Inflammatory macrophage treated with lipopolysaccharide for 4 hours (primary cell): ENCODE data around the gene HARS1.
"Not testable (repeated sequence)": the region's sequence is repeated elsewhere in the genome, so short reads cannot be mapped to it uniquely, and the experiment has no call there.

Source experiments
- DNase-seq: peaks from one replicate; pipeline ENCODE4 v3.0.0-alpha.2; 2020

Gene HARS1

DNA sequence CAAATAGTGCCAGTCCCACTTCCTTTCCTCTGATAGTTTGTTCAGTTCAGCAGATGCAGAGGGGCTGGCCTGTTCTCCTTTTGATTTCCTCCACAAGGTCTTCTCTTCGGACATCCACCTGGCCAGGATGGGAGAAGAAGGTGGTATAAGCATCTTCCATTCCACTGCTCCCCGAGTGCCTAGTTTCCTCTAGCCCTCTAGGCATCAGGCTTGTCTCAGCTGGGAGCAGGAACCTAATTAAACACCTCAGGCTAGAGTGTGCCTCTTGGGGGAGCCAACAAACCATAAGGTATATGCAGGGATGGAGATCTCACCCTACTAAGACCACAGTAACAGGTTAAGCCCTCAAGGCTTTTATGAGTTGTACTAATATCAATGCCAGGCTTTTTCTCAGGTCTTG is 17.0 kb downstream of the HARS1 start:
- no peak for DNase-seq

DNA sequence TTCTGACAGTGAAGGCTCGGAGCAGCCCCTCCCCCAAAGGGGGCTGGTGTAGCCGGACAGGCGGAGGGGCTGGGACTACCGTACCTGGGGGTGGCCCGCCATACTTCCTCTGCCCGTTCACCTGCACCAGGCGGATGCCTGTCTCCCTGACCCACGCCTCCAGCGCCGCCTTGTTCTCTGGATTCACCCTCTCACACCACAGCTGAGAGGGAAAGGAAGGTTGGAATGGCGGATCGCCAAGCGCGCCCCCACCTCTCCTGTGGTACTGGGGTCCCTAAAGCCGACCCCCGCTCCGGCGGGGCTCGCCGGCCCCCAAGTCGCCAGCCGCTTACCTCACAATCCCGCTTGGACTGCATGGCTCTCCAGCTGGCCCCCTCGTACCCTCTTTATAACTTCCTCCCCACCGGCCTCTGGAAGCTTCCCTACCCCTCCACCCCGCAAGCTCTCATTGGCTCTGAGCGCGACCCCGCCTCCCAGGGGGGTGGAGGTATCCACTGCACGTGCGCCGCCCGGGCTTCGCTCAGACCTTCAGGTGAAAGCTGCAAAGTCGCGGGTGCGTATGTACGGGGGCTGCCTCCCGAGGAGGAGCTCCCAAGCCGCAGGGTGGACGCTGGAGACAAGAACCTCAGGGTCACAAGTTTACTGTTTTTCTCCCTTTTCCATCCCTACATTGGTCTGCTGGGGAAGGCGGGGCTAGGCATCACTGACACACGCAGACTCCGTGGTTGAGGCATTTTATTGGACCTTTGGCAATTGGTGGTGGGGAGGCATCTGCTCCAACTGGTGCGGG is 17.8 kb downstream of the HARS1 start, which contains the start of gene DND1:
TSS of gene DND1 (minus strand) at position 390 of the 790 bp plus-strand sequence. CDS start at position 356, 34 bp downstream.
- DNase-seq, result no peak

DNA sequence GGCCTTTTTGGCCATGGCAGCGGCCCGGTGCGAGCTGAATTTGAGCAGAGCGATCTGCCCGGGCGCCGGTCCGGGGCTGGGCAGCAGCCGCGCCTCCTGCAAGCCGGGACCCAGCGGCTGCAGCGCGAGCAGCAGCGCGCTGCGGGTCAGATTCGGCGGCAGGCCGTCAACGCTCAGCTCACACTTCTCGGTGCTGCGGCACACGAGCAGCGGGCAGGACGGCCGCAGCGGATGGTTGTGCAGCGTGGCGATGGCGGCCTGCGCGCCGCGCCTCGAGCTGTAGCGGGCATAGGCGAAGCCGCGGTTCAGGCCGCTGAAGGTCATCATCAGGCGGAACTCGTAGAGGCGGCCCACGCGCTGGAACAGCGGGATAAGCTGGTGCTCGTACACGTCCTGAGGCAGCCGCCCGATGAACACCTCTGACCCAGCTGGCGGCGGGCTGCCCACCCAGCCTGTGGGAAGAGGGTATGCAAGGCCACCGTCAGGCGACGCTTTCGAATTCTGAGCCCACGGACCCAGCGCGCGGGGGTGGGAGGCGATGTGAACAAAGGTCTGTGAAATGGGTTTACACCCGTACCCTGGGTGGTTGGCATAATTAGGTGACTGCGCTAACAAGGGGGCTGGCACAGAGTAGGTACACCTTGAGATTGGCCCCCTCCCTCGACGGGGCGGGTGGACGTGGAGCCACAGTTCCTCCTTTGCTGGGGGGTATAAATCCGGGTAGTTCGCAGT is 18.5 kb downstream of the HARS1 start:
- peak; percentile 42 for DNase-seq

DNA sequence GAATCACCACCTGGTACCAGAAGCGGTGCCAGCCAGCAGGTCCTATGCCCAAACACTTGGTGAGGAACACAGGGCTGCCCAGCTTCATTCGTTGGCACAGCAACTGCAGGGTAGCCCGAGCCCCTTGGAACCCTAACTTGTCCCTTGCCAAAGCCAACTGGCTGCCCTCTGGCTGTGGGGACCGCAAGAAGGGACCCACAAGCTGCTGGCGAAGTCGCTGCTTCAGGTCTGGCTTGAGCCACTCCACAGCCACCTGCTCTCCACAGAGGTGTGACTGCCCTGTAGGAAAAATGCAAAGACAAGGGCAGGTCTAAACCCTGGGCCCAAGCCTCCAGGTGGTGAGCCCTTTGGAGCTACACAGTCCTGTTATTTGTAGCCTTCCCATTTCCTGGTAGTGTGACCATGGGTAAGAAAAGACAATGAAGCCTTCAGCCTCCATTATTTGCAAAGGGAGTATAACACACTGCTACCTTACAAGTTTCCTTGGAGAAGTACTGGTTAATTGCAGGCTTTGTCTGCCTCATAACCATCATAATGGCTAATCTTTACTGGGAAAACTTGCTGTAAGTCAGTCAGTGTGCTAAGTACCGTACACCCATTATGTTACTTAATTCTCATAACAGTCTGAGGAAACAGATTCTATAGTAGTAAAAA is 19.6 kb downstream of the HARS1 start:
- DNase-seq, result no peak

DNA sequence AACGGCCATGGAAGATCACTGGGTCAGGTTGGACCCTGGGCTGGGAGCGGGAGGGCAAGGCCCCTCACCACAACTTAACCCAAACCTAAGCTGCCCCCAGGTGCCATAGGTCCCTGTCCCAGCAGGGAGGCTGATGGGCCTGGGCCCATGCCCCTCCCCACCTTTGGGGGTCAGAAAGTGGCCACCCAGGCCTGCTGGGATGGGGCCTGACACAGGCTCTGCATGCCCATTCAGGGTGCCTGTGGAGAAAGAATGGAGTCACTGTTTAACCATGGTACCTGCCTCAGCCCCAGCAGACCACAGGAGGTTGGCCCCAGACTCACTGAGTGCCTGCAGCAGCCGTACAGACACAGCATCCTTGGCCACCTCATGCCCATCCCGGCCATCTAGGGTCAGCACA is 20.1 kb downstream of the HARS1 start:
- not testable (repeated sequence) for DNase-seq

DNA sequence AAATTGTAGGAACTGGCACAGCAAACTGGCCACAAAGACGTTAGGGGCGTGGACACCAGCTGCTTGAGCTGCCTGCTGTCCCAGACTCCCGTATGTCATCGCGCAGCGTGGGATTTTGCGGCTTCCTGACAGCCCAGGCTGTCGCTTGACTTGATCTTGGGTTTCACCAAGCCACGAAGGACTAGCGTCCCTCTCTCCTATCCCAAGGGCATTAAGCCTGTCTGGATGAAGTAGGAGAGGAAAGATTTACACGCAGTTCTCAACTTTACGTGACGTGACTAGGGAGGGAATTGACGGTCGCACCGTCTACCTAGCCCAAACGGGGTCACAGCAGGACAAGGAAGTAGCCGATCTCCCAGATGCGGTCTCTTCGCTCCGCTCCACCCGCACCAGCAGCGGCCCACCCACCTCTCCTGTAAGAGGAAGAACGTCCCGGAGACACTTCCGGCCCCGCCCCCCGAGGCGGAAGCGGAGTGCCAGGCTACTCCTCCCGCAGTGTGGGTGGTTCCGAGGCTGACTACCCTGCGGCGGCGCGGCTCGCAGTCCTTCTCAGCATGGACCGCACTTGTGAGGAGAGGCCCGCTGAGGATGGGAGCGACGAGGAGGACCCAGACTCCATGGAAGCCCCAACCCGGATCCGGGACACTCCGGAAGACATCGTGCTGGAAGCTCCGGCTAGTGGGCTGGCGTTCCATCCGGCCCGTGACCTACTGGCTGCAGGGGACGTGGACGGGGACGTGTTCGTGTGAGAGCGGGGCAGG is 26.6 kb downstream of the HARS1 start, which contains the start of gene WDR55:
TSS of gene WDR55 (plus strand) at position 546 of the 761 bp plus-strand sequence. CDS start at position 555, 9 bp downstream.
- DNase-seq, result peak; percentile 98

DNA sequence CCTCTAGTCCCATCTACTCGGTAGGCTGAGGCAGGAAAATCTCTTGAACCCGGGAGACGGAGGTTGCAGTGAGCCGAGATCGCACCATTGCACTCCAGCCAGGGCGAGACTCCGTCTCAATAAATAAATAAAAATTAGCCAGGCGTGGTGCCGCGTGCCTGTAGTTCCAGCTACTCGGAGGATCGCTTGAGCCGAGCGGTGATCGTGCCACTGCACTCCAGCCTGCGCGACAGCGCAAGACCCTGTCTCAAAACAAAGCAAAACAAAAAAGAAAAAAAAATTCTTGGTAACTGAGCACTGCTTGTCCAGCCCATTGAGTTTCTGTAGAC is 27.2 kb downstream of the HARS1 start:
- DNase-seq, result no peak

DNA sequence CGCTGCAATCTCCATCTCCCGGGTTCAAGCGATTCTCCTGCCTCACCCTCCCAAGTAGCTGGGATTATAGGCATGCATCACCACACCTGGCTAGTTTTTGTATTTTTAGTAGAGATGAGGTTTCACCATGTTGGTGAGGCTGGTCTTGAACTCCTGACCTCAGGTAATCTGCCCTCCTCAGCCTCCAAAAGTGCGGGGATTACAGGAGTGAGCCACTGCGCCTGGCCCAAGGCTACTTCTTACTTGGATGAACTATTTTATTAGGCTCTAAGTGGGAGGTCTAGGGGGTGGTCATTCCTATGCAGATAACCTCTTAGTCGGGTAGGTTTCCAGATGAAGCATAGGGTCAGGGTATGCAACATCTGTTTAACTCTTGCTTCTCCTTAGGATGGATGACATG is 30.8 kb downstream of the HARS1 start:
- not testable (repeated sequence) for DNase-seq

DNA sequence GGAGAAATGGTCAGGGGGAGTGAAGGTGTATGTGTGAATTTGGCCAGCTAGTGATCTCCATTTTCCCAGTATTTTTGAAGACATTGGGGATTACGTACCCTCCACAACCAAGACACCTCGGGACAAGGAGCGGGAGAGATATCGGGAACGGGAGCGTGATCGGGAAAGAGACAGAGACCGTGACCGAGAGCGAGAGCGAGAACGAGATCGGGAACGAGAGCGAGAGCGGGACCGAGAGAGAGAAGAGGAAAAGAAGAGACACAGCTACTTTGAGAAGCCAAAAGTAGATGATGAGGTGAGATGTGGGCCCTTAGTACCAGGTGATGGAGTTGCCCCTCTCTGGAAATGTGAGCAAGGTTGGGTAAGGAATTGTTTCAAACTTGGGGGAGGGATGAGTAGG is 32.3 kb downstream of the HARS1 start:
- no peak for DNase-seq

DNA sequence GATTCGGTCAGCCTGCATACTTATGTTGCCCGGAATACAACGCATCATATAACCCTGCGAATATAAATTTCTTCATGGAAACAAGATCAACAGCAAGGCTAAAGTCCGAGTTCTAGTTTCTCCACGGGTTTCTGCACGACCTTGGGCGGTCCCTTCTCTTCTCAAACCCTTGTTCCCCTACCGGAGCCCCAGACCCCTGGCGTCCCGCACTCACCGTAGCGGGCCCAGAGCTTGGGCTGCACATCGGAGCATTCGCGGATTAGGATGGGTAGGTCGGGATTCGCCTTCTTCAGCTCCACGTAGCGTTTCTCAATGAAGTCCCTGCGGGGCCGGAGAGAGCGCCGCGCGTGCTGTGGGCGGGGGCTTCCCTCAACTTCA is 44.1 kb downstream of the HARS1 start:
- DNase-seq, result no peak

DNA sequence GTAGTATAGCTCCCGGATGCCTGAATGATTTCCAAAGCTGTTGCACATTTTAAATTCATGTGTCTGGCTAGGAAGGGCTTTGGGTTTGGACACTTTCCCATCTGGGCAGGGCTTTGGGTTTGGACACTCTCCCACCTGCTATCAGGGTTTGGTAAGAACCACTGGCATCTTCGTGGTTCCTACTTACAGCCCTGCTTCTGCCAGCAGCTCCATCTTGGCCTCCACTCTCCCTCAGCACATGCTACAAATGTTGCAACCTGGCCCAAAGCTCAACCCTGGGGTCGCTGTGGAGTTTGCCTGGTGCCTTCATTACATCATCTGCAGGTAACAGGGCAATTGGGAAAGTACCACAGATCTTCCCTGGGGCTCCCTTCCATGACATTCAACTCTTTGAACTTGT is 48.5 kb downstream of the HARS1 start:
- no peak for DNase-seq

DNA sequence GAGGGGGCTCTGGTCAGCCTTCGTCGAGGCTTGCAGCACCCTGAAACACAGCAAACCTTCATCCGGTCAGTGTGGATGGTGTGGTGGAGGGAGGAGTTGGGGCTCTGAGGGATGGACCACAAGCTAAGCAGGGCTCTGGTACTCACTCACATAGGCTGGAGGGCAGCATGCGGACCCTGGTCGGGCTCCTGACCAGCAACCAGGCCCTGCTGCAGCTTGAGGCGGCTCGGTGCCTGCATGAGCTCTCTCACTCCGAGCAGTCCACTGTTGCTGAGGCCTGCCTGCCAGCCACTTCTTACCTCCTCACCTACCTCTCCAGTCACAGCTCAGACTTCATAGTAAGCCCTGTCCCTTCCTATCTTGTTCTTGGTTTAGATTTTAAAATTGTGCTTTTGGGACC is 49.5 kb downstream of the HARS1 start:
- DNase-seq, result no peak

DNA sequence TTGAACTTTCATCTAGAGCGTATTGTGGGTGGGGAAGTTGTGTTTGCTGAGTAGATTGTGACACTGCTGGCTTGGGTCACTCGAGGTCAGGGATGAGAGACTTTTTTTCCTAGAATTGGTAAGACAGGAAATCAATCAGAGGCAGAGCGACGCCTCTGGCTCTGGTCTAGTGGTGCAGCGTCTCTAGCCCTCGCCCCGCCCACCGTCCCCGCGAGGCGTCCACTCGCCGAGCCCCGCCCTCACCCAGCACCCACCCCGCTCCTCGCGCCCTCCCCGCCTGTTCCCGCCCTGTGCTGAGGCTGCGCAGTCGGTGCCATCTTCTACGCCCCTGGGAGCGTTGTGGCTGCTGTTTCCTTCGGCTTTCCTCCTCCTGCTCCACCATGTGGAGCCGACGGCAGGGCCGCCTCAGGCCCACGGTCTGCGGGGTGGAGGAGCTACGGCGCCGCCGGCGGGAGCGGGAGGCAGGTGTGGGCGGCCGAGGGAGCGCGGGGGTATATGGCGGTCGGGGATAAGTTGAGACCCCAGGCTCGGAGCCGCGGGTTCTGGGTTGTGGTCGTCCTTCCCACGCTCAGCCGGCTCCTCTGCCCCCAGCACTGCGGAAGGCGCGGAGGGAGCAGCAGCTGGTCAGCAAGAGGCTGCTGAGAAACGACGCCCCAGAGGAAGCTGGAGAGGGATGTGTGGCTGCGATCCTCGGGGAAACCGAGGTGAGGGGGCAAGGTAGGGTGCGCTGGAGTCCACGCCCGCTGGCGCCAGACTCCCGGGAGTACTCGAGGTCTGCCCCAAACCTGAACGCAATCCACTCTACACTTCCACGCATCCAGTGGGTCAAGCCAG is 51.8 kb downstream of the HARS1 start, which contains the start of gene TMCO6:
TSS of gene TMCO6 (plus strand) at position 304 of the 834 bp plus-strand sequence. CDS start at position 381, 77 bp downstream.
- peak; percentile 99 for DNase-seq

DNA sequence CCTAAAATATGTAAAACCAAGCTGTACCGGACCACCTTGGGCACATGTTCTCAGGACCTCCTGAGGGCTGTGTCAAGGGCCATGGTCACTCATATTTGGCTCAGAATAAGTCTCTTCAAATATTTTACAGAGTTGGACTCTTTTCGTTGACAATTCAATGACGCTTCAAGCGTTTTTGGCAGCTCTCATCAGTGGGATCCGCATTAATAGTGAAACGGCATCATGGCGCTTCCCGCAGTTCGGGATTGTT is 52.3 kb downstream of the HARS1 start:
- DNase-seq, result not testable (repeated sequence)

DNA sequence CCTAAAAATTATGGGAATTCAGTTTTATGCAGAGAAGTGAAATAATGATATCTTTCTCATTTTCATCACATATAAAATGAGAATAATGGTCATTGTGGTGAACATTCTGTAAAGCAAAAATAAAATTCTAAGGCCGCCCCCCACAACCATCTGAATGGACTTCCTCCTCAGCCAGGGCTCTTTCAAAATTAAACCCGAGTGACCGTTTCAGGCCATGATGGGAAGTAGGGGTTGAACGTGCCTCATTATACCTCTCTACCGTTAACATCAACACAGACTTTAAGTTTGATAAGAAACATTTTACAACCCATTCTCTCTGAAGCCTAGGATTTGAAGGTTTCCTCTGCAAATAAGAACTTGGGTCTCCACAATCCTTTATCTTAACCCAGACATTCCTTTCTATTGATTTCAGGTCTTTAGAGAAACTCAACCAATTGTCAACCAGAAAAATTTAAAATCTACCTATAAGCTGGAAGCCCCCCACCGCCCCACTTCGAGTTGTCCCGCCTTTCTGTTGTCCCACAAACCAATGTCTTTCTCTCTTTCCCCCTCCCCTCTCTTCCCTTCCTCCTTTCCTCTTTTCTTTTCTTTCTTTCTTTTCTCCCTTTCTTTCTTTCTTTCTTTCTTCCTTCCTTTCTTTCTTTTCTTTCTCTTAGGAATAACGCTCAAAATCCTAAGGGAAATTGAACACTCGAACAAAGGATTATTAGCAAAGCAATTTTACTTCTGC is 53.6 kb downstream of the HARS1 start:
- DNase-seq, result peak; percentile 37

DNA sequence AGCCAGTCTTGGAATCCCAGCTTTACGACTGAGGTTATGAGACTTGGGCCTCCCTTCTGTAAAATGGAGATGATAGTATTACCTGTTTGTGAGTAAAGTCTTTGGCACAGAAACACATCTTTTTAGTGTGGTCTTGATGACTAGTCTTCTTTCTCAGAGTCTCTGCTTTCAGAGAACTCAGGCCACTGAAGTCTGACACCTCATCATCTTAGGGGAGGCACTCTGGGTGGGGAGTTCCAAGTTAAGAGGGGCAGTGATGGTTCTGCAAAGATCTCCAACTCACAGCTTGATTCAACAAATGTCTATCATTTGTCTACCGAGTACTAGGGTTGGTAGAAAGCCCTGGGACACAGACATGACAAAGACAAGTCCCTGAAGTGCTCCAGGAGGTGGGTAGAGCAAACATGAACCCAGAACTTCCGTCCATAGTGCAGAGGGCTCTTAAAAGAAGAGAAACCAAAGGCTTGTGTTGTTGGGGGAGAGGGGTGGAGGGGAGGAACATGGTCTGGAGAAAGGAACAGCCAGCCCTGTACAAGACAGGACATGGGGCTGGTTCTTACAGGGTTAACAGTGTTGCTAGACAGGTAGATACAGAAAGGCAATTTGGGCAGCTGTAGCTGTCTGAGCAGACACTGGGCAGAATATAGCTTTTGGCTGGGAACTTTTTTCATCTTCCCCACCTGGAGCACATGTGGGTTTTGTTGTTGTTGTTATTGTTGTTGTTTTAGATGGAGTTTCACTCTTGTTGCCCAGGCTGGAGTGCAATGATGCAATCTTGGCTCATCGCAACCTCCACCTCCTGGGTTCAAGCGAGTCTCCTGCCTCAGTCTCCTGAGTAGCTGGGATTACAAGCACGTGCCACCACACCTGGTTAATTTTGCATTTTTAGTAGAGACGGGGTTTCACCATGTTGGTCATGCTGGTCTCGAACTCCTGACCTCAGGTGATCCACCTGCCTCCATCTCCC is 55.6 kb downstream of the HARS1 start:
- DNase-seq, result no peak

DNA sequence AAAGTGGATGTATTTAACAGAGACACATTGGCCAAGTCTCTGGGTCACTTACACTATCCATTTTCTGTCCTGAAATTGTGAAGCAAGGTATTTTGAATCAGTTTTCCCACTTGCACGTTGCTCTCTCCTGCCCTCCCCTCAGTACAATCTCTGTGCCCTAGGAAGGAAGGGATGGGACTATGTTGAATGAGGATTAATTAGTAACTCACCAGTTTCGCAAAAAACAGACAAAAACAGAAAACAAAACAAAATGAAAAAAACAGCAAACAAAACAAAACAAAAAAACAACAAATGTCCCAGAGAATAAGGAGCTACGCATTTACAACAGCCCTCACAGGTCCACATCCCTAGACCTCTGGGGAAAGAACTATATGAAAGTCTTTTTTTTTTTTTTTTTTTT is 57.1 kb downstream of the HARS1 start:
- DNase-seq, result no peak

DNA sequence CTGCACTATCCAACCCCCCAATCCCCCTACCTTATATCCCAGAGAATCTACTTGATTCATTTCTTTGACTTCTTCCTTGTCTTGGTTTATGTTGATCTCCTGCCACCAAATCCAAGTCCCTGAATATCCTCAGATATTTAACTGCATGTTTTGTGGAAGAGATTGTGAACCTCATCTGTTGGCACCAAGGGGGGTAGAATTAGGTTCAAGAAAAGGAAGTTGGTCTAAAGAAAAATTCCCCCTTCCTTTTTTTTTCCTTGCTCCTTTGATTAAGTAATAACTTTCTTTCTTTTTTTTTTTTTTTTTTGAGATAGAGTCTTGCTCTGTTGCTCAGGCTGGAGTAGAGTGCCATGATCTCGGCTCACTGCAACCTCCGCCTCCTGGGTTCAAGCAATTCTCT is 57.7 kb downstream of the HARS1 start:
- peak; percentile 84 for DNase-seq

DNA sequence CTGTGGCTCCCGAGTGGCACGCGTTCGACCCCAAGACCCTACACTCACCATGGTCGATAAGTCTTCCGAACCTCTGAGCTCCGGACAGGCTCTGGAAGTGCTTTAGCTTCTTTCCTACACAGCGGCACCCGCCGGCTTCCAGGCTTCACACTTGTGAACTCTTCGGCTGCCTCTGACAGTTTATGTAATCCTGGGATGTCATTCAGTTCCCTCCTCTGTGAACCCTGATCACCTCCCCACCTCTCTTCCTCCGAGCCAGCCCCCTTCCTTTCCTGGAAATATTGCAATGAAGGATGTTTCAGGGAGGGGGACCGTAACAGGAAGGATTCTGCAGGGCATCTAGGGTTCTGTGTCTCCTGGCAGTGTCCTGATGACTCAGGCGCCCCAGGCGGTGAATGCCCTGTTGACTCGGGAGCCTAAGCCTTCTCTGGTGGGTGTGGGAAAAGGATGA is 58.1 kb downstream of the HARS1 start, which contains the start of gene CD14:
TSS of gene CD14 (minus strand) at position 155 of the 451 bp plus-strand sequence. CDS start at position 51, 104 bp downstream.
- peak; percentile 91 for DNase-seq
